Osteoblast (primary cell): ENCODE data around the gene BBOX1. TPM values are rescaled to one million over a fixed set of nuclear protein-coding genes. Genes with fewer than 3 reads are reported as not detected.

ENCODE experiments used
- DNase-seq: peaks from one replicate; pipeline ENCODE4 v3.0.0; 2011; ENCODE audit warnings: low spot score, mixed read lengths; ENCODE audit not compliant: insufficient read length; ENCODE audit errors: missing footprints
- H2AFZ ChIP-seq: 2 replicates; pipeline ENCODE4 v1.6.0; 2011; ENCODE audit warnings: mild to moderate bottlenecking, low read length
- H3K27ac ChIP-seq: 2 replicates; pipeline ENCODE4 v1.5.1; 2011; ENCODE audit warnings: mild to moderate bottlenecking, low read depth, low read length, moderate library complexity
- H3K27me3 ChIP-seq: 2 replicates; pipeline ENCODE4 v1.6.0; 2012; ENCODE audit warnings: mild to moderate bottlenecking, control low read depth, inconsistent platforms, low read length, moderate library complexity; ENCODE audit not compliant: insufficient read depth
- H3K36me3 ChIP-seq: 2 replicates; pipeline ENCODE4 v1.5.1; 2011; ENCODE audit warnings: mild to moderate bottlenecking, low read length, control low read depth, moderate library complexity; ENCODE audit not compliant: insufficient read depth
- H3K4me1 ChIP-seq: 2 replicates; pipeline ENCODE4 v1.5.1; 2011; ENCODE audit warnings: mild to moderate bottlenecking, low read length, control low read depth, moderate library complexity; ENCODE audit not compliant: insufficient read depth
- H3K4me2 ChIP-seq: 2 replicates; pipeline ENCODE4 v1.6.0; 2011; ENCODE audit warnings: mild to moderate bottlenecking, low read length; ENCODE audit not compliant: insufficient read depth
- H3K4me3 ChIP-seq: fragments of 200-600 bp; sonication (generic); 3 replicates; pipeline ENCODE4 v1.5.1; 2012; ENCODE audit warnings: mild to moderate bottlenecking, low read length, inconsistent platforms; ENCODE audit not compliant: insufficient read depth
- H3K79me2 ChIP-seq: 2 replicates; pipeline ENCODE4 v1.6.0; 2012; ENCODE audit warnings: mild to moderate bottlenecking, low read length, control low read depth, inconsistent platforms; ENCODE audit not compliant: insufficient read depth
- H3K9me3 ChIP-seq: 2 replicates; pipeline ENCODE4 v1.5.1; 2011; ENCODE audit warnings: low read depth, low read length, control low read depth
- H4K20me1 ChIP-seq: 2 replicates; pipeline ENCODE4 v1.6.0; 2012; ENCODE audit warnings: mild to moderate bottlenecking, low read length, control low read depth; ENCODE audit not compliant: insufficient read depth
- CTCF ChIP-seq: IDR thresholded peaks from 2 replicates; pipeline ENCODE4 v1.5.1; 2011; ENCODE audit warnings: mild to moderate bottlenecking, low read depth, low read length, moderate library complexity; ENCODE audit errors: extremely low read depth
- total RNA-seq: library from RNA; depleted of rRNA; stranded (reverse); fragments of >200 nt; gene quantifications from 2 replicates; pipeline ENCODE4 v1.2.3, GENCODE V29; 2012

BBOX1 gene
- total RNA-seq, 1 donor: 0.36 TPM

- H3K4me3 ChIP-seq: no peak overlapping the region
- DNase-seq: peak; percentile 2
- no peaks in the 10 kb centered on the region for H3K27me3 ChIP-seq
- no peaks in the 10 kb centered on the region for H3K79me2 ChIP-seq
- H4K20me1 ChIP-seq: no peaks in the 10 kb centered on the region
- no peaks in the 10 kb centered on the region for H3K9me3 ChIP-seq
- H3K27ac ChIP-seq: peak overlapping the region; percentile 5
- no peak overlapping the region for H2AFZ ChIP-seq
- no peak for TF ChIP-seq CTCF
- peaks cover 28% of the 10 kb centered on the region for H3K4me1 ChIP-seq
- H3K36me3 ChIP-seq: no peaks in the 10 kb centered on the region
- H3K4me2 ChIP-seq: no peak overlapping the region
These were observed 78.3 kb downstream of the BBOX1 start for GRCh38 chr11:27118949-27119348.

GRCh38 chr11:27119396-27119795 lies 78.8 kb downstream of the BBOX1 start:
- no peak overlapping the region for H3K4me2 ChIP-seq
- H3K79me2 ChIP-seq: no peaks in the 10 kb centered on the region
- H3K27me3 ChIP-seq: no peaks in the 10 kb centered on the region
- TF ChIP-seq CTCF: no peak
- no peak overlapping the region for H3K27ac ChIP-seq
- H3K36me3 ChIP-seq: no peaks in the 10 kb centered on the region
- H4K20me1 ChIP-seq: no peaks in the 10 kb centered on the region
- H3K4me3 ChIP-seq: no peak overlapping the region
- no peak for DNase-seq
- no peak overlapping the region for H2AFZ ChIP-seq
- peaks cover 28% of the 10 kb centered on the region for H3K4me1 ChIP-seq
- no peaks in the 10 kb centered on the region for H3K9me3 ChIP-seq

- Histone ChIP-seq H3K36me3 (no peaks in the 10 kb centered on the region), H3K4me1 (peaks cover 28% of the 10 kb centered on the region), H2AFZ (no peak overlapping the region), H3K4me2 (no peak overlapping the region), H3K4me3 (no peak overlapping the region), H3K79me2 (no peaks in the 10 kb centered on the region), H3K27me3 (no peaks in the 10 kb centered on the region), H4K20me1 (no peaks in the 10 kb centered on the region), H3K9me3 (no peaks in the 10 kb centered on the region), H3K27ac (no peak overlapping the region)
- DNase-seq: peak; percentile 4
- TF ChIP-seq CTCF: no peak
These were observed 79.6 kb downstream of the BBOX1 start for GRCh38 chr11:27120211-27120610.

GRCh38 chr11:27122001-27122400 lies 81.4 kb downstream of the BBOX1 start:
- H3K9me3 ChIP-seq: no peaks in the 10 kb centered on the region
- TF ChIP-seq CTCF: peak; percentile 18
- H4K20me1 ChIP-seq: no peaks in the 10 kb centered on the region
- no peaks in the 10 kb centered on the region for H3K79me2 ChIP-seq
- no peak overlapping the region for H3K4me3 ChIP-seq
- H3K27ac ChIP-seq: no peak overlapping the region
- no peak overlapping the region for H2AFZ ChIP-seq
- peaks cover 21% of the 10 kb centered on the region for H3K4me1 ChIP-seq
- H3K36me3 ChIP-seq: no peaks in the 10 kb centered on the region
- no peaks in the 10 kb centered on the region for H3K27me3 ChIP-seq
- DNase-seq: no peak
- no peak overlapping the region for H3K4me2 ChIP-seq
